ENCODE data around the gene LRPPRC.

GRCh38 chr2:43958397-43959275 is 37.2 kb downstream of the LRPPRC start:
- TF ChIP-seq CTCF (IDR thresholded peaks at IDR 0.05) (no peak), POLR2A (IDR thresholded peaks at IDR 0.05) (no peak)
